ENCODE measurements around the gene FGF3.

DNA sequence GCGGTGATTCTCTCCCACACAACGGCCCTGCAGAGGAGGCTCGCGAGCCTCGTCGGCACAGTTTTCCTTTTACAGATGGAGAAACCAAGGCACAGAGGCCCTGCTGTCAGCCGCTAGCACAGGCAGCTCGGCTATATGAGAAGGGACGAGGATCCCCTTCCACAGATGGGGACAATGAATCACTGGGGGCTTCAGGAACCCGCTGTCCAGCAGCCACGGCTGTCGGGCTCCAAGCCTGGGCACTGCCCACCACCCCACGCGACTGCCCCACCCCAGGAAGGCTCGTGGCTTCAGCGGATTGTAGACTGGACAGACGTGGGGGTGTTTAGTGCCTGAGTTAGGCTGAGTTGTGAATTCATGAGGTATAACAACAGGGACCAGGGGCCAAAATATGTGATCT is 17.2 kb upstream of the FGF3 start:
- TF ChIP-seq, protein P1, sequence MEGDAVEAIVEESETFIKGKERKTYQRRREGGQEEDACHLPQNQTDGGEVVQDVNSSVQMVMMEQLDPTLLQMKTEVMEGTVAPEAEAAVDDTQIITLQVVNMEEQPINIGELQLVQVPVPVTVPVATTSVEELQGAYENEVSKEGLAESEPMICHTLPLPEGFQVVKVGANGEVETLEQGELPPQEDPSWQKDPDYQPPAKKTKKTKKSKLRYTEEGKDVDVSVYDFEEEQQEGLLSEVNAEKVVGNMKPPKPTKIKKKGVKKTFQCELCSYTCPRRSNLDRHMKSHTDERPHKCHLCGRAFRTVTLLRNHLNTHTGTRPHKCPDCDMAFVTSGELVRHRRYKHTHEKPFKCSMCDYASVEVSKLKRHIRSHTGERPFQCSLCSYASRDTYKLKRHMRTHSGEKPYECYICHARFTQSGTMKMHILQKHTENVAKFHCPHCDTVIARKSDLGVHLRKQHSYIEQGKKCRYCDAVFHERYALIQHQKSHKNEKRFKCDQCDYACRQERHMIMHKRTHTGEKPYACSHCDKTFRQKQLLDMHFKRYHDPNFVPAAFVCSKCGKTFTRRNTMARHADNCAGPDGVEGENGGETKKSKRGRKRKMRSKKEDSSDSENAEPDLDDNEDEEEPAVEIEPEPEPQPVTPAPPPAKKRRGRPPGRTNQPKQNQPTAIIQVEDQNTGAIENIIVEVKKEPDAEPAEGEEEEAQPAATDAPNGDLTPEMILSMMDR (IDR thresholded peaks at IDR 0.05), result no peak
- TF ChIP-seq POLR2A (IDR thresholded peaks at IDR 0.05), result no peak
